Brain microvascular endothelial cell (primary cell): Measurements from ENCODE around the gene HSD3B1.

Source experiments
- DNase-seq: peaks from one replicate; pipeline ENCODE4 v3.0.0-alpha.2; 2020
- H3K27ac ChIP-seq: fragments of 250-450 bp; sonication (Bioruptor Pico); 2 replicates; pipeline ENCODE4 v1.5.1; 2020; ENCODE audit warnings: mild to moderate bottlenecking, moderate library complexity
- H3K27me3 ChIP-seq: fragments of 250-450 bp; sonication (Bioruptor Pico); replicated peaks from 2 replicates; pipeline ENCODE4 v1.5.1; 2020; ENCODE audit warnings: mild to moderate bottlenecking
- H3K36me3 ChIP-seq: fragments of 250-450 bp; sonication (Bioruptor Pico); replicated peaks from 2 replicates; pipeline ENCODE4 v1.5.1; 2020; ENCODE audit warnings: mild to moderate bottlenecking
- H3K4me3 ChIP-seq: 2 replicates; pipeline ENCODE4 v1.5.1; 2011; ENCODE audit warnings: low read depth, mild to moderate bottlenecking, control low read depth, low read length, moderate library complexity
- CTCF ChIP-seq: IDR thresholded peaks from 2 replicates; pipeline ENCODE4 v1.5.1; 2011; ENCODE audit warnings: low read depth, mild to moderate bottlenecking, moderate library complexity, low read length, control low read depth, inconsistent platforms; ENCODE audit errors: missing control alignments
- in situ Hi-C: cut with HindIII; loops from 2 replicates; pipeline ENCODE4 v1.10.0; 2017; ENCODE audit warnings: low sequenced_read_pairs, low pct_ligation_motif_present

HSD3B1 gene

GRCh38 chr1:119482517-119483425 lies 24.2 kb upstream of the HSD3B1 start:
- no peak for DNase-seq
- in situ Hi-C loops = no loop called here
- no peaks in the 10 kb centered on the region for H3K36me3 ChIP-seq
- no peaks in the 10 kb centered on the region for H3K27me3 ChIP-seq
- H3K4me3 ChIP-seq = no peak overlapping the region
- no peak for TF ChIP-seq CTCF
- no peak overlapping the region for H3K27ac ChIP-seq

- Histone ChIP-seq H3K27ac (no peak overlapping the region), H3K27me3 (no peaks in the 10 kb centered on the region), H3K4me3 (no peak overlapping the region), H3K36me3 (no peaks in the 10 kb centered on the region)
- in situ Hi-C loops = no loop called here
- no peak for TF ChIP-seq CTCF
- DNase-seq = no peak
Observed at GRCh38 chr1:119483441-119484200, 23.4 kb upstream of the HSD3B1 start.

GRCh38 chr1:119485201-119485600 lies 21.8 kb upstream of the HSD3B1 start:
- Histone ChIP-seq H3K4me3 (no peak overlapping the region), H3K36me3 (no peaks in the 10 kb centered on the region), H3K27me3 (no peaks in the 10 kb centered on the region), H3K27ac (no peak overlapping the region)
- no peak for TF ChIP-seq CTCF
- no peak for DNase-seq
- in situ Hi-C loops = no loop called here

- no peaks in the 10 kb centered on the region for H3K27me3 ChIP-seq
- DNase-seq = no peak
- H3K4me3 ChIP-seq = no peak overlapping the region
- in situ Hi-C loops = no loop called here
- H3K27ac ChIP-seq = no peak overlapping the region
- no peaks in the 10 kb centered on the region for H3K36me3 ChIP-seq
- no peak for TF ChIP-seq CTCF
Observed at GRCh38 chr1:119488216-119488615, 18.8 kb upstream of the HSD3B1 start.

GRCh38 chr1:119489201-119489600 lies 17.8 kb upstream of the HSD3B1 start:
- in situ Hi-C loops = no loop called here
- Histone ChIP-seq H3K36me3 (no peaks in the 10 kb centered on the region), H3K27me3 (no peaks in the 10 kb centered on the region), H3K27ac (no peak overlapping the region), H3K4me3 (no peak overlapping the region)
- no peak for DNase-seq
- no peak for TF ChIP-seq CTCF
